Esophagus squamous epithelium (tissue), 5 donors: ENCODE results near the gene FGFRL1. TPM values are rescaled to one million over a fixed set of nuclear protein-coding genes. Genes with fewer than 3 reads are reported as not detected.

Experiments
- DNase-seq: peaks from one replicate; lab custom pipeline; 2025; lab: John Stamatoyannopoulos, UW
- H3K27ac ChIP-seq, 4 donors: fragments of 200-600 bp; sonication (generic); one replicate each; pipeline ENCODE4 v1.5.1; 2016 to 2019; ENCODE audit warnings: mild to moderate bottlenecking in 1 of 4
- H3K27me3 ChIP-seq, 4 donors: fragments of 200-600 bp; sonication (generic); 1 replicate in 3 of 4; 2 replicates in 1 of 4; pipeline versions ENCODE4 v1.5.1 to v1.6.0; 2017 to 2021; ENCODE audit warnings: antibody characterized with exemption in 1 of 4
- H3K36me3 ChIP-seq, 3 donors: fragments of 200-600 bp; sonication (generic); one replicate each; pipeline ENCODE4 v1.5.1; 2016 to 2019
- H3K4me1 ChIP-seq, 3 donors: fragments of 200-600 bp; sonication (generic); one replicate each; pipeline ENCODE4 v1.5.1; 2017 to 2019
- H3K4me3 ChIP-seq, 4 donors: fragments of 200-600 bp; sonication (generic); 1 replicate in 3 of 4; 2 replicates in 1 of 4; pipeline ENCODE4 v1.5.1; 2016 to 2019; ENCODE audit warnings: mild to moderate bottlenecking in 2 of 4, moderate library complexity in 1 of 4
- H3K9me3 ChIP-seq, 3 donors: fragments of 200-600 bp; sonication (generic); one replicate each; pipeline ENCODE4 v1.5.1; 2016 to 2019
- CTCF ChIP-seq, 6 experiments: fragments of 450-650 bp in 4 of 6; fragments of 200-600 bp in 2 of 6; sonication (generic) in 2 of 6; IDR thresholded peaks; one replicate each; pipeline ENCODE4 v1.5.1; 2016 to 2019; ENCODE audit warnings: antibody characterized with exemption in 6 of 6, mild to moderate bottlenecking in 4 of 6, moderate library complexity in 4 of 6
- POLR2A ChIP-seq, 4 donors: fragments of 450-650 bp; IDR thresholded peaks; one replicate each; pipeline ENCODE4 v1.6.1; 2017; ENCODE audit warnings: antibody characterized with exemption in 4 of 4, mild to moderate bottlenecking in 4 of 4, moderate library complexity in 3 of 4
- WGBS, 2 donors: methylation state at CpG; one replicate each; pipeline ENCODE4 v1.1.5; 2018; 5-methylcytosine and 5-hydroxymethylcytosine counted together
- intact Hi-C: fragments of 100-400 bp; cut with DNase I; formaldehyde crosslinking; loops from one replicate; pipeline ENCODE4 v1.15.0; 2022
- total RNA-seq, 4 donors: library from RNA; depleted of rRNA; stranded (reverse); fragments of >200 nt; gene quantifications; one replicate each; pipeline ENCODE4 v1.1.0, GENCODE V29; 2016
- donor health status: DM: yes; HTN: yes; CAD: no.

The FGFRL1 gene
- total RNA-seq, 4 donors from 2014 or later: 2.8 to 10.1 (median 4.7) TPM

DNA sequence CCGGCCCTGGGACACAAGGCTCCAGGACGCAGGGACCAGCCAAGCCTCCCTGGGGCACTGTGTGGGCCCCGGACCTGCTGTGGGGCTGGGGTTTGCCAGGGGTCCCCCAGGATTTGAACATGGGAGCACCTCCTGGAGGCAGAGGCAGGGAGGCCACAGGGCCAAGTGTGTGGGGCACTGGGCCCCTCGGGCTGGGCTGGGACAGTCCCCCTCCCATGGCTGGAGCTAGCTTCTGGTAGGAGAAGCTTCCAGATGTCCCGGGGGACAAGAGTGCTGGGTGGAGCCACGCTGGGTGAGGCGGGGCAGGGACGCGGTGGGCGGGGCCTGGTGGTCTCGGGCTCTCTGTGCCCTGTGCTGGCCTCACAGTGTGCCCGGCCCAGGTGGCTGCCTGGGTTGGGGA lies 18.6 kb downstream of the FGFRL1 start:
- 49 to 57% methylated on average over 4 to 6 of the region's 12 CpGs for WGBS, 2 donors
- H3K4me3 ChIP-seq: no peak overlapping the region
- peaks cover 3 to 28% (median 9%) of the 10 kb centered on the region in 3 donors for H3K4me1 ChIP-seq
- DNase-seq: no peak
- H3K9me3 ChIP-seq: no peaks in the 10 kb centered on the region
- H3K27me3 ChIP-seq: peaks cover 0 to 76% (median 0%) of the 10 kb centered on the region in 4 donors
- intact Hi-C loops: no loop called here
- TF ChIP-seq POLR2A (IDR thresholded peaks at IDR 0.05) (no peak), CTCF (IDR thresholded peaks at IDR 0.05) (no peak)
- no peak overlapping the region for H3K27ac ChIP-seq
- peaks cover 0 to 5% (median 0%) of the 10 kb centered on the region in 3 donors for H3K36me3 ChIP-seq

- peaks cover 3 to 34% (median 9%) of the 10 kb centered on the region in 3 donors for H3K4me1 ChIP-seq
- no peak overlapping the region for H3K27ac ChIP-seq
- intact Hi-C loops: no loop called here
- TF ChIP-seq POLR2A (IDR thresholded peaks at IDR 0.05) (no peak), CTCF (IDR thresholded peaks at IDR 0.05) (no peak)
- no peak overlapping the region for H3K4me3 ChIP-seq
- H3K36me3 ChIP-seq: no peaks in the 10 kb centered on the region
- peaks cover 0 to 81% (median 0%) of the 10 kb centered on the region in 4 donors for H3K27me3 ChIP-seq
- H3K9me3 ChIP-seq: no peaks in the 10 kb centered on the region
- no peak for DNase-seq
- 60 to 67% methylated on average over 1 to 3 of the region's 16 CpGs for WGBS, 2 donors
Observed at GRCh38 chr4:1030559-1030958, 19.1 kb downstream of the FGFRL1 start.

GRCh38 chr4:1031346-1031745 lies 19.9 kb downstream of the FGFRL1 start:
- intact Hi-C loops: no loop called here
- H3K27me3 ChIP-seq: peaks cover 0 to 89% (median 0%) of the 10 kb centered on the region in 4 donors
- WGBS, 2 donors: 100% methylated on average over 1 of the region's 8 CpGs; no CpG with 5 or more reads in 1 of the 2 donors
- no peaks in the 10 kb centered on the region for H3K36me3 ChIP-seq
- no peak overlapping the region for H3K27ac ChIP-seq
- no peak for TF ChIP-seq CTCF (IDR thresholded peaks at IDR 0.05)
- no peak for TF ChIP-seq POLR2A (IDR thresholded peaks at IDR 0.05)
- no peak for DNase-seq
- H3K9me3 ChIP-seq: no peaks in the 10 kb centered on the region
- no peak overlapping the region for H3K4me3 ChIP-seq
- H3K4me1 ChIP-seq: peaks cover 3 to 34% (median 9%) of the 10 kb centered on the region in 3 donors

DNA sequence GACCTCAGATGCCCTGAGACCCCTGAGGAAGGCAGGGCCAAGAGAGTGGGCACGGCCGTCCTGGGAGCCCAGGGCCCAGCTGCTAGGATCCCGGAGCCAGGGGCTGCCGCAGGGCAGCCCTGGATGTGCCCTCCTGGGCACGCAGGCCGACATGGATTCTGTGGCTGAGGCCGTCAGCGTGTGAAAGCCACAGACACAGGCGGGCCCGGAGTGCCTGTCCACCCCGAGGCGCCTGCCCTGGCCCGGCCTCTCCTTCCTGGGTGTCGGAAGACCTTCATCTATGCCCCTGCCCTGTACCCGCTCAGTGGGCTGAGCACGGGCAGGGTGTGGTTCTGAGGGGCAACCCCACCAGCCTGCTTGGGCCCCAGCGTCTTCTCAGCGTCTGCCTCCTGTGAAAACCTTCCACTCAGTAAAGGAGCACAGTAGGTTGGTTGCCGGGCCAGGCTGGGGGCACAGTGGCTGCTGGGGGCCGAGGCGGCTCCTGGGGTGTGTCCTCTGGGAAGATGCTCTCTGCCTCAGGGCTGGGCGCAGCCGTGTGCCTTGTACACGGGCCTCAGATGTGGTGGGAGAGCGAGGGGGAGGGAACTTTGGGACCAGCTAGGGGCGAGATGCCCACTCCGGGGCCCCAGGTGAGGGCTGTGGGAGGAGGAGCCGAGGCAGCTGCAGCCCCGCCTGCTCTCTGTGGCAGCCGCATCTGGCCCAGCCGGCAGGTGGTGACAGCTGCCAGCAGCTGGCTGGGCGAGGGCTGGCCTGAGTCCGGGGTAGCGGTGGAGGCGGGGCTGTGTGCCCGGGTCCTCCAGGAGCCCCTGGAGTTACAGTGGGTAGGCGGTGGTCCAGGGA lies 20.8 kb downstream of the FGFRL1 start:
- no peak overlapping the region for H3K27ac ChIP-seq
- H3K4me1 ChIP-seq: peaks cover 3 to 32% (median 9%) of the 10 kb centered on the region in 3 donors
- no peaks in the 10 kb centered on the region for H3K36me3 ChIP-seq
- H3K9me3 ChIP-seq: no peaks in the 10 kb centered on the region
- H3K4me3 ChIP-seq: no peak overlapping the region
- no peak for DNase-seq
- WGBS, 2 donors: 14 to 45% methylated on average over 4 to 12 of the region's 37 CpGs
- peaks cover 0 to 93% (median 0%) of the 10 kb centered on the region in 4 donors for H3K27me3 ChIP-seq
- intact Hi-C loops: no loop called here
- TF ChIP-seq POLR2A (IDR thresholded peaks at IDR 0.05): no peak
- peak in 1 of 6 experiments; percentile 16 for TF ChIP-seq CTCF (IDR thresholded peaks at IDR 0.05)

DNA sequence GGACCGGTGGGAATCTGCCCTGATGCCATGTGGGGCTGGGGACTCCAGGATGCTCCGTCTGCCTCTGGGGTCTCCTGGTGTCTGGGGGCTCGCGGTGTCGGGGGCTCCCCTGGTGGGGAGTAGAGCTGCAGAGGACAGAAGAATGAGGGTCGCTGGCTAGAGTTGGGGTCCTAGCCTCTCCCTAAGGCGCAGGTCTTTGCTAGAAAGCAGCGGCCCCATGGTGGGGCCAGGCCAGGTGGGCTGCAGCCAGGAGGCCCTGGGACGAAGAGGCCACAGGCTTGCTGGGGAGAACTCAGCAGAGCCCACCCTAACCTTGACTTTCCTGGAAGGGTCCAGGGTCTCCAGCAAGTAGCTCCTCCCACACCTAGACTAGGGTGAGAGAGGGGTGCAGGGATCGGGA lies 21.4 kb downstream of the FGFRL1 start:
- no peak for TF ChIP-seq CTCF (IDR thresholded peaks at IDR 0.05)
- TF ChIP-seq POLR2A (IDR thresholded peaks at IDR 0.05): no peak
- H3K36me3 ChIP-seq: no peaks in the 10 kb centered on the region
- 50 to 60% methylated on average over 1 to 2 of the region's 10 CpGs for WGBS, 2 donors
- no peak for DNase-seq
- intact Hi-C loops: no loop called here
- H3K4me1 ChIP-seq: peaks cover 3 to 32% (median 9%) of the 10 kb centered on the region in 3 donors
- H3K9me3 ChIP-seq: no peaks in the 10 kb centered on the region
- H3K27ac ChIP-seq: no peak overlapping the region
- H3K27me3 ChIP-seq: peaks cover 0 to 90% (median 0%) of the 10 kb centered on the region in 4 donors
- H3K4me3 ChIP-seq: no peak overlapping the region
